Measurements from ENCODE around the gene VPS54. TPM values are rescaled to one million over a fixed set of nuclear protein-coding genes. Genes with fewer than 3 reads are reported as not detected.
"Not testable (repeated sequence)": the region's sequence is repeated elsewhere in the genome, so short reads cannot be mapped to it uniquely, and the experiment has no call there.

VPS54 gene
- total RNA-seq, 2 donors from 2014 or later, result 17.8 to 22.8 TPM

DNA sequence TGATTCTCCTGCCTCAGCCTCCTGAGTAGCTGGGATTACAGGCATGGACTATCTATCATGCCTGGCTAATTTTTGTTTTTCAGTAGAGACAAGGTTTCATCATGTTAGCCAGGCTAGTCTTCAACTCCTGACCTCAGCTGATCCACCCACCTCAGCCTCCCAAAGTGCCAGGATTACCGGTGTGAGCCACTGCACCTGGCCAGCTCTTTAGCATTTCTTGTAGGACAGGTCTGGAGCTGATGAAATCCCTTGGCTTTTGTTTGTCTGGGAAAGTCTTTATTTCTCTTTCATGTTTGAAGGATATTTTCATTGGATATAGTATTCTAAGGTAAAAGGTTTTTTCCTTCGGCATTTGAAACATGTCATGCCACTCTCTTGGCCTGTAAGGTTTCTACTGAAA, 20.2 kb downstream of the VPS54 start:
- H3K4me3 ChIP-seq, result no peak overlapping the region
- no peaks in the 10 kb centered on the region for H3K9me3 ChIP-seq
- peaks cover 6% of the 10 kb centered on the region for H3K4me1 ChIP-seq
- intact Hi-C loops (cut with DNase I), result no loop called here
- 41 to 55% methylated on average over 2 of the region's 2 CpGs for WGBS, 2 donors
- DNase-seq (peak in 1 of 4 donors; percentile 38), ATAC-seq (no peak)
- H3K27ac ChIP-seq, result no peak overlapping the region
- no peak for TF ChIP-seq POLR2A (IDR thresholded peaks at IDR 0.05)
- TF ChIP-seq, protein P1, sequence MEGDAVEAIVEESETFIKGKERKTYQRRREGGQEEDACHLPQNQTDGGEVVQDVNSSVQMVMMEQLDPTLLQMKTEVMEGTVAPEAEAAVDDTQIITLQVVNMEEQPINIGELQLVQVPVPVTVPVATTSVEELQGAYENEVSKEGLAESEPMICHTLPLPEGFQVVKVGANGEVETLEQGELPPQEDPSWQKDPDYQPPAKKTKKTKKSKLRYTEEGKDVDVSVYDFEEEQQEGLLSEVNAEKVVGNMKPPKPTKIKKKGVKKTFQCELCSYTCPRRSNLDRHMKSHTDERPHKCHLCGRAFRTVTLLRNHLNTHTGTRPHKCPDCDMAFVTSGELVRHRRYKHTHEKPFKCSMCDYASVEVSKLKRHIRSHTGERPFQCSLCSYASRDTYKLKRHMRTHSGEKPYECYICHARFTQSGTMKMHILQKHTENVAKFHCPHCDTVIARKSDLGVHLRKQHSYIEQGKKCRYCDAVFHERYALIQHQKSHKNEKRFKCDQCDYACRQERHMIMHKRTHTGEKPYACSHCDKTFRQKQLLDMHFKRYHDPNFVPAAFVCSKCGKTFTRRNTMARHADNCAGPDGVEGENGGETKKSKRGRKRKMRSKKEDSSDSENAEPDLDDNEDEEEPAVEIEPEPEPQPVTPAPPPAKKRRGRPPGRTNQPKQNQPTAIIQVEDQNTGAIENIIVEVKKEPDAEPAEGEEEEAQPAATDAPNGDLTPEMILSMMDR (IDR thresholded peaks at IDR 0.05), result no peak
- no peaks in the 10 kb centered on the region for H3K27me3 ChIP-seq
- H3K36me3 ChIP-seq (replicated peaks in 1 of 2; ENCODE audit: insufficient read depth in 1 of 2, low read depth in 2 of 2), result no peaks in the 10 kb centered on the region

DNA sequence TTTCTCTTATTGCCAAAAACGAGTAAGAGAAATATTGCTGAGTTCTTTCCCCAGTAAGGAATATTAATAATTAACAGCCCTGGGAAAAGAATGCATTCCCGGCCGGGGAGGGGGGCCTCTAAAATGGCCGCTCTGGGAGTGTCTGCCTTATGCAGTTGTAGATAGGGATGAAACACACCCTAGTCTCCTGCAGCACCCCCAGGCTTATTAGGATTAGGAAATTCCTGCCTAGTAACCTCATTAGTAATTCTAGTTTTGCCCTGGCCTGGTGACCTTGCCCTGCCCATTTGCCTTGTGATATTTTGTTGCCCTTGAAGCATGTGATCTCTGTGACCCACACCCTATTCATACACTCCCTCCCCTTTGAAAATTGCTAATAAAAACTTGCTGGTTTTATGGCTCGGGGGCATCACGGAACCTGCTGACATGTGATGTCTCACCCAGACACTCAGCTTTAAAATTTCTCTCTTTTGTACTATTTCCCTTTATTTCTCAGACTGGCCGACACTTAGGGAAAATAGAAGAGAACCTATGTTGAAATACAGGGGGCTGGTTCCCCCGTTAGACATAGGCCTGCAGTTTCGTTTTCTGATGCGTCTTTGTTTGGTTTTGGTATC, 22.5 kb downstream of the VPS54 start:
- intact Hi-C loops (cut with DNase I); ATAC-seq; H3K4me3 ChIP-seq; H3K27me3 ChIP-seq; H3K4me1 ChIP-seq; DNase-seq; H3K27ac ChIP-seq; H3K9me3 ChIP-seq; H3K36me3 ChIP-seq (replicated peaks in 1 of 2; ENCODE audit: insufficient read depth in 1 of 2, low read depth in 2 of 2): not testable (repeated sequence)
- 89 to 91% methylated on average over 10 of the region's 10 CpGs for WGBS, 2 donors

DNA sequence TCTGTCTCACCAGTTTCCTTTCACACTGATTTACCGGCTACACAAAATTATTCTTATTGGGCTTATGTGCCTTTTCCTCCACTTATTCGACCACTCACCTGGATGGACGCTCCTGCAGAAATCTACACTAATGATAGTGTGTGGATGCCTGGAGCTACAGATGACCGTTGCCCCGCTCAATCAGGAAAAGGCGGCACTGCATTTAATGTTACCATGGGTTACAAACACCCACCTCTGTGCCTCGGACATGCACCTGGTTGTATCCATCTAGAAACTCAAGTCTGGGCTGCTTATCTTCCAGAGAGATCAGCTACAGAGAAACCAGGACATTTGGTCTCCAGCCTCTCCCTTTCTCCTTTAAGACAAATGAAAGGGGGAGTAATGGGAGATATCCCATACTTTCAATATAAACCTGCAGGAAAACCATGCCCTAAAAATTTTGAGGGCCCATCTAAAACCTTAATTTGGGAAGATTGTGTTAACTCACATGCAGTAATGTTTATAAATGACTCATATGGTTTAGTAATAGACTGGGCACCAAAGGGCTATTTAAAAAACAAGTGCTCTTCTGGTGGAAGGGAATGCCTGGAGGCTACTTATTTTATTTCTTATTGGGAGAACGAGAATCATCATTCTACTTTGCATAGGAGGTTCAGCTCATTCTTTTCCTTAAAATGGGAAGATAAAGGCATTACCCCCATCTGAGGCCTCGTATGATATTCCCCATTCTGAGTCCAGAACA, 24.7 kb downstream of the VPS54 start:
- intact Hi-C loops (cut with DNase I); H3K36me3 ChIP-seq (replicated peaks in 1 of 2; ENCODE audit: insufficient read depth in 1 of 2, low read depth in 2 of 2); H3K27ac ChIP-seq; H3K27me3 ChIP-seq; H3K9me3 ChIP-seq; DNase-seq; ATAC-seq; H3K4me3 ChIP-seq: not testable (repeated sequence)
- peaks cover 15% of the 10 kb centered on the region for H3K4me1 ChIP-seq
- WGBS, 2 donors, result 95 to 96% methylated on average over 9 of the region's 9 CpGs

DNA sequence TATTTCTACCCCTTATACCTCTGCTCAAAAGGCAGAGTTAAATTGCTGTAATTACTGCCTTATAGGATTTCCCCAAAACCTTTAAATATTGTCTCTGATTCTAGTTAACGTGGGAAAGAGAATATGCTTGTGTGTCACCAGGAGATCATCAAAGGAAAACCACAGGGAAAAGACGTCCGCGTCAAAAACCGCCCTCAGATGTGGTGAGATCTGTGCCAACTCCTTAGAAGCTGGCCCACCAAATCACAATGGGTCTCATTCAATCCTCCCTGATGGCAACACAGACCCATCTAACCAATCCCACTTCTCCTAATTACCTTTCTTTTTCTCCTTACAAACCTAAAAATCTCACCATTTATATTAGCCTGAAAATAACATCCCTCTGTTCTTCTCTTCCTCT, 25.4 kb downstream of the VPS54 start:
- Histone ChIP-seq H3K27me3 (no peaks in the 10 kb centered on the region), H3K4me3 (no peak overlapping the region), H3K4me1 (peaks cover 15% of the 10 kb centered on the region), H3K9me3 (no peaks in the 10 kb centered on the region), H3K27ac (no peak overlapping the region), H3K36me3 (replicated peaks in 1 of 2; ENCODE audit: insufficient read depth in 1 of 2, low read depth in 2 of 2) (no peaks in the 10 kb centered on the region)
- TF ChIP-seq POLR2A (IDR thresholded peaks at IDR 0.05), result no peak
- TF ChIP-seq, protein P1 (IDR thresholded peaks at IDR 0.05), result no peak
- 80 to 93% methylated on average over 5 of the region's 5 CpGs for WGBS, 2 donors
- DNase-seq (no peak), ATAC-seq (no peak)
- intact Hi-C loops (cut with DNase I), result no loop called here

DNA sequence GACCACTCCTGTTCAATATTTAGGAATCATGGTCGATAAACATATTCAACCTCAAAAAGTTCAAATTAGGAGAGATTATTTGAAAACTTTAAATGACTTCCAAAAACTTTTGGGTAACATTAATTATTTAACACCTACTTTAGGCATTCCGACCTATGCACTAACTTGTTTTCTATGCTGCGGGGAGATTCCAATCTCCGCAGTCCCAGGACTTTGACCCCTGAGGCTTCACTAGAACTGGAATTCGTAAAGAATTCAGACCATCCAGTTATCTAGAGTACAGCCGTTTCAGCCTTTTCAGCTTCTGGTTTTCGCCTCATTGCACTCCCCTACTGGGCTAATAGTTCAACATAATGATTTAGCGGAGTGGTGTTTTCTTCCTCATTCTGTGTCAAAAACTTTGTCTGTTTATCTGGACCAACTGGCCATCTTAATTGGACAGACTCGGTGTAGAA, 26.1 kb downstream of the VPS54 start:
- DNase-seq, ATAC-seq: not testable (repeated sequence)

DNA sequence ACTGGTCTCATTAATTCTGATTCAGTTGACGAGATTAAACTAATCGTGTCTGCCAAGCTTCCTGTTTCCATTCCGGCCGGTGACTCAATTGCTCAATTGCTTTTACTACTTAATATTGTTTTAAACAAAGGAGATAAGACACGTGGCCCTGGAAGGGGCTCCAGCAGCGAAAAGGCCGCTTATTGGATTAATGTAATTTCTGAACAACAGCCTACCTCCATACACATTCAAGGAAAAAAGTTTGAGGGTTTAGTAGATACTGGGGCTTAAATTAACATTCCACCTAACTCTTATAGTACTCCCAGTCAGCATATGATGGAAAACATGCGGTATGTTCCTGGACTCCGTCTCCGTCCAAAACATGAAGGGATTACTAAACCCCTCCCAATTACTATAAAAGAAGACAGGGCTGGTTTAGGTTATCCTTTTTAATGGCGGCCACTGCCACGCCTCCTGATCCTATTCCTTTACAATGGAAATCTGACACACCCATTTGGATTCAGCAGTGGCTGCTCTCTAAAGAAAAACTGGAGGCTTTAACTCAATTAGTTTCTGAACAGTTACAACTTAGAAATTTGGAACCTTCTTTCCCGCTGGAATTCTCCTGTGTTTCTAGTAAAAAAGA, 27.1 kb downstream of the VPS54 start:
- Histone ChIP-seq H3K27me3 (no peaks in the 10 kb centered on the region), H3K9me3 (no peaks in the 10 kb centered on the region), H3K4me3 (no peak overlapping the region), H3K27ac (no peak overlapping the region), H3K4me1 (peaks cover 15% of the 10 kb centered on the region), H3K36me3 (replicated peaks in 1 of 2; ENCODE audit: insufficient read depth in 1 of 2, low read depth in 2 of 2) (no peaks in the 10 kb centered on the region)
- 78 to 82% methylated on average over 13 of the region's 13 CpGs for WGBS, 2 donors
- ATAC-seq (no peak), DNase-seq (no peak)
- TF ChIP-seq, protein P1 (IDR thresholded peaks at IDR 0.05), result no peak
- TF ChIP-seq POLR2A (IDR thresholded peaks at IDR 0.05), result no peak
- intact Hi-C loops (cut with DNase I), result no loop called here

More for the DNA sequence above, 26.1 kb downstream of the VPS54 start:
- H3K36me3 ChIP-seq (replicated peaks in 1 of 2; ENCODE audit: insufficient read depth in 1 of 2, low read depth in 2 of 2); H3K27ac ChIP-seq; H3K9me3 ChIP-seq; H3K4me3 ChIP-seq; intact Hi-C loops (cut with DNase I); H3K27me3 ChIP-seq: not testable (repeated sequence)
- peaks cover 15% of the 10 kb centered on the region for H3K4me1 ChIP-seq
- 87 to 95% methylated on average over 9 of the region's 9 CpGs for WGBS, 2 donors

DNA sequence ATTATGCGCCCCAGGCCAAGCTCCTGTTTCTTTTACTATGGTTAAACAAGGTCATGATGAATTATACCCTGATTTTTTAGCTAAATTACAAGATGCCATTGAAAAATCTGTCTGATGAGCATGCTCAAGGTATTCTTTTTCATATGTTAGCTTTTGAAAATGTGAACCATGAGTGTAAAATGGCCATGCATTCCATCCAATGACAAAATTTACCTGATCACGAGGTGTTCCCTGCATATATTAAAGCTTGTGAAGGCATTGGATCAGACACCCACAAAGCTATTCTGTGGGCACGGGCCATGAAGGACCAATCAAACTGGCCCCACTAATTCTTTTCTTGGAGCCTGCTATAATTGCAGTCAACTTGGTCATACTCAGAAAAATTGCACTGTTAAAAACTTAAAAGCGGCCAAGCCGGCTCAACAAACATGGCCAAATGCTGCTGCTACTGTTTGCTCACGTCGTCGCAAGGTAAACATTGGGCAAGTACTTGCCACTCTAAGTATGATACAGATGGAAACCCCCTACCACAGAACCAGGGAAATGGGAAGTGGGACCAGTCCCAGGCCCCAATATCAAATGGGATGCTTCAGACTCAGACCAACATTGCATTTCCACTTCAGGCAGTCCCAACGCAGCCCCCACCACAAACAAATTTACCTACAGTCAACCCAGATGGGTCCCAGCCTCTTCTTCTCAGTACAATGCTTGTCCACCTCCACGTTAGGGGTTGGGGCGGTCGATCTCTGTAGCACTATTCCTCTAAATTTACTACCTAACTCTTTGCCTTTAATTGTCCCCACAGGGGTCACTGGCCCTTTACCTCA, 27.8 kb downstream of the VPS54 start:
- 60 to 65% methylated on average over 12 of the region's 12 CpGs for WGBS, 2 donors
- intact Hi-C loops (cut with DNase I); H3K27me3 ChIP-seq; H3K9me3 ChIP-seq; H3K36me3 ChIP-seq (replicated peaks in 1 of 2; ENCODE audit: insufficient read depth in 1 of 2, low read depth in 2 of 2); H3K27ac ChIP-seq; ATAC-seq; H3K4me3 ChIP-seq: not testable (repeated sequence)
- peak; percentile 30 to 62 (median 49) for DNase-seq
- H3K4me1 ChIP-seq, result peaks cover 15% of the 10 kb centered on the region
